Skeletal muscle tissue (tissue), 4 donors: ENCODE data around the gene ACACA. TPM values are rescaled to one million over a fixed set of nuclear protein-coding genes. Genes with fewer than 3 reads are reported as not detected.

Source experiments
- H3K27ac ChIP-seq: one replicate; pipeline ENCODE4 v1.7.0; 2013; ENCODE audit warnings: mild to moderate bottlenecking, low read depth, low read length, inconsistent platforms
- H3K27me3 ChIP-seq, 3 donors: one replicate each; pipeline ENCODE4 v1.7.0; 2013; ENCODE audit warnings: low read length in 3 of 3; ENCODE audit not compliant: control insufficient read depth in 3 of 3, insufficient read depth in 3 of 3
- H3K36me3 ChIP-seq, 3 donors: one replicate each; pipeline ENCODE4 v1.7.0; 2013; ENCODE audit warnings: low read length in 3 of 3; ENCODE audit not compliant: control insufficient read depth in 3 of 3, insufficient read depth in 3 of 3
- H3K4me1 ChIP-seq, 3 donors: one replicate each; pipeline ENCODE4 v1.7.0; 2013; ENCODE audit warnings: low read length in 3 of 3, mild to moderate bottlenecking in 3 of 3; ENCODE audit not compliant: control insufficient read depth in 3 of 3, insufficient read depth in 3 of 3
- H3K4me3 ChIP-seq, 3 donors: one replicate each; pipeline ENCODE4 v1.7.0; 2013; ENCODE audit warnings: low read length in 3 of 3
- H3K9ac ChIP-seq, 3 donors: one replicate each; pipeline ENCODE4 v1.7.0; 2013; ENCODE audit warnings: low read length in 3 of 3, mild to moderate bottlenecking in 3 of 3, moderate library complexity in 2 of 3, low read depth in 1 of 3
- H3K9me3 ChIP-seq, 3 donors: one replicate each; pipeline ENCODE4 v1.7.0; 2013; ENCODE audit warnings: low read length in 3 of 3; ENCODE audit not compliant: control insufficient read depth in 3 of 3
- total RNA-seq: library from RNA; depleted of rRNA; stranded (reverse); fragments of >200 nt; gene quantifications from one replicate; pipeline ENCODE4 v1.2.3, GENCODE V29; 2014
- donor health status: Osteomylitis.

Gene ACACA
- total RNA-seq, 1 donor from 2014 or later: 26.6 TPM

- H3K36me3 ChIP-seq: peaks cover 3 to 28% (median 18%) of the 10 kb centered on the region in 3 donors
- no peaks in the 10 kb centered on the region for H3K4me1 ChIP-seq
- H3K4me3 ChIP-seq: no peak overlapping the region
- no peak overlapping the region for H3K9ac ChIP-seq
- H3K9me3 ChIP-seq: no peaks in the 10 kb centered on the region
- H3K27me3 ChIP-seq: no peaks in the 10 kb centered on the region
- no peak overlapping the region for H3K27ac ChIP-seq
Measured at GRCh38 chr17:37278247-37278894, 128.3 kb downstream of the ACACA start.

- H3K36me3 ChIP-seq: peaks cover 4 to 22% (median 16%) of the 10 kb centered on the region in 3 donors
- no peaks in the 10 kb centered on the region for H3K27me3 ChIP-seq
- H3K9me3 ChIP-seq: no peaks in the 10 kb centered on the region
- H3K4me1 ChIP-seq: no peaks in the 10 kb centered on the region
- H3K4me3 ChIP-seq: no peak overlapping the region
- H3K9ac ChIP-seq: no peak overlapping the region
- H3K27ac ChIP-seq: no peak overlapping the region
Measured at GRCh38 chr17:37276475-37276874, 130.2 kb downstream of the ACACA start.

GRCh38 chr17:37274461-37274860 lies 132.2 kb downstream of the ACACA start:
- H3K4me1 ChIP-seq: no peaks in the 10 kb centered on the region
- H3K27me3 ChIP-seq: no peaks in the 10 kb centered on the region
- H3K9me3 ChIP-seq: no peaks in the 10 kb centered on the region
- no peak overlapping the region for H3K27ac ChIP-seq
- H3K4me3 ChIP-seq: no peak overlapping the region
- H3K36me3 ChIP-seq: peaks cover 4 to 23% (median 22%) of the 10 kb centered on the region in 3 donors
- H3K9ac ChIP-seq: no peak overlapping the region

GRCh38 chr17:37273409-37274051 lies 133.1 kb downstream of the ACACA start:
- no peaks in the 10 kb centered on the region for H3K4me1 ChIP-seq
- no peak overlapping the region for H3K9ac ChIP-seq
- H3K27ac ChIP-seq: no peak overlapping the region
- H3K4me3 ChIP-seq: no peak overlapping the region
- H3K36me3 ChIP-seq: peaks cover 4 to 28% (median 22%) of the 10 kb centered on the region in 3 donors
- no peaks in the 10 kb centered on the region for H3K9me3 ChIP-seq
- H3K27me3 ChIP-seq: no peaks in the 10 kb centered on the region

GRCh38 chr17:37265446-37266173 lies 141.0 kb downstream of the ACACA start:
- H3K27me3 ChIP-seq: no peaks in the 10 kb centered on the region
- no peaks in the 10 kb centered on the region for H3K4me1 ChIP-seq
- H3K4me3 ChIP-seq: no peak overlapping the region
- no peak overlapping the region for H3K9ac ChIP-seq
- H3K9me3 ChIP-seq: peaks cover 0 to 8% (median 0%) of the 10 kb centered on the region in 3 donors
- H3K36me3 ChIP-seq: peaks cover 21 to 60% (median 57%) of the 10 kb centered on the region in 3 donors
- H3K27ac ChIP-seq: no peak overlapping the region

- Histone ChIP-seq H3K36me3 (peaks cover 25 to 52% (median 41%) of the 10 kb centered on the region in 3 donors), H3K4me3 (no peak overlapping the region)
Measured at GRCh38 chr17:37261286-37261685, 145.3 kb downstream of the ACACA start.

GRCh38 chr17:37259030-37259735 lies 147.5 kb downstream of the ACACA start:
- Histone ChIP-seq H3K9me3 (no peaks in the 10 kb centered on the region), H3K4me1 (no peaks in the 10 kb centered on the region), H3K27me3 (no peaks in the 10 kb centered on the region), H3K9ac (no peak overlapping the region), H3K36me3 (peaks cover 10 to 33% (median 24%) of the 10 kb centered on the region in 3 donors), H3K4me3 (no peak overlapping the region), H3K27ac (no peak overlapping the region)

More at GRCh38 chr17:37261286-37261685, 145.3 kb downstream of the ACACA start:
- Histone ChIP-seq H3K9ac (no peak overlapping the region), H3K4me1 (no peaks in the 10 kb centered on the region), H3K27me3 (no peaks in the 10 kb centered on the region), H3K27ac (no peak overlapping the region), H3K9me3 (peaks cover 0 to 8% (median 0%) of the 10 kb centered on the region in 3 donors)

GRCh38 chr17:37256627-37257026 lies 150.0 kb downstream of the ACACA start:
- Histone ChIP-seq H3K9ac (no peak overlapping the region), H3K4me3 (no peak overlapping the region), H3K27ac (no peak overlapping the region), H3K36me3 (peaks cover 10 to 23% (median 20%) of the 10 kb centered on the region in 3 donors), H3K4me1 (no peaks in the 10 kb centered on the region), H3K27me3 (no peaks in the 10 kb centered on the region), H3K9me3 (no peaks in the 10 kb centered on the region)

GRCh38 chr17:37255432-37255831 lies 151.2 kb downstream of the ACACA start:
- no peaks in the 10 kb centered on the region for H3K4me1 ChIP-seq
- H3K27ac ChIP-seq: no peak overlapping the region
- H3K4me3 ChIP-seq: no peak overlapping the region
- H3K9me3 ChIP-seq: no peaks in the 10 kb centered on the region
- H3K9ac ChIP-seq: no peak overlapping the region
- H3K27me3 ChIP-seq: no peaks in the 10 kb centered on the region
- peaks cover 11 to 25% (median 19%) of the 10 kb centered on the region in 3 donors for H3K36me3 ChIP-seq
